Measurements from ENCODE around the gene EVI2A.

GRCh38 chr17:31299624-31300023 lies 21.8 kb downstream of the EVI2A start:
- TF ChIP-seq SP1 (IDR thresholded peaks at IDR 0.05; ENCODE audit: low read depth) (no peak), CEBPB (IDR thresholded peaks at IDR 0.05; ENCODE audit: low read depth) (no peak)
